ENCODE results near the gene SCAMP5.

- TF ChIP-seq CTCF (IDR thresholded peaks at IDR 0.05) (no peak), RAD21 (conservative IDR thresholded peaks at IDR 0.05 in 1 of 2, IDR thresholded peaks at IDR 0.05 in 1 of 2) (no peak), CHD2 (IDR thresholded peaks at IDR 0.05; ENCODE audit: low read length, partially characterized antibody) (no peak), NR3C1 (IDR thresholded peaks at IDR 0.05) (no peak), JUN (IDR thresholded peaks at IDR 0.05) (no peak), HOXA7 (CRISPR knock-in tag; IDR thresholded peaks at IDR 0.05) (no peak), ESRRA (IDR thresholded peaks at IDR 0.05; ENCODE audit: borderline replicate concordance, low read length) (no peak), FOSL2 (IDR thresholded peaks at IDR 0.05) (no peak), FOSL2 (CRISPR knock-in tag; IDR thresholded peaks at IDR 0.05) (no peak), MAFK (IDR thresholded peaks at IDR 0.05; ENCODE audit: partially characterized antibody) (no peak), KDM1A (IDR thresholded peaks at IDR 0.05; ENCODE audit: low read depth) (no peak), FOSB (CRISPR knock-in tag; IDR thresholded peaks at IDR 0.05) (no peak)
- TF ChIP-seq, protein P1, sequence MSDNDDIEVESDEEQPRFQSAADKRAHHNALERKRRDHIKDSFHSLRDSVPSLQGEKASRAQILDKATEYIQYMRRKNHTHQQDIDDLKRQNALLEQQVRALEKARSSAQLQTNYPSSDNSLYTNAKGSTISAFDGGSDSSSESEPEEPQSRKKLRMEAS (IDR thresholded peaks at IDR 0.05): no peak
Observed at GRCh38 chr15:75022783-75023180, 27.4 kb downstream of the SCAMP5 start.

Measured in A549 (cell line).